Mesodermal cell (in vitro differentiated cells): ENCODE results near the gene EDARADD.

ENCODE experiments used
- H3K27ac ChIP-seq: 2 replicates; pipeline ENCODE4 v1.7.0; 2013; ENCODE audit warnings: mild to moderate bottlenecking, low read depth, low read length, moderate library complexity; ENCODE audit not compliant: severe bottlenecking
- H3K36me3 ChIP-seq: 2 replicates; pipeline ENCODE4 v1.7.1; 2013; ENCODE audit warnings: mild to moderate bottlenecking, low read length, moderate library complexity; ENCODE audit not compliant: control insufficient read depth, insufficient read depth
- H3K4me1 ChIP-seq: one replicate; pipeline ENCODE4 v1.7.1; 2013; ENCODE audit warnings: mild to moderate bottlenecking, low read length; ENCODE audit not compliant: insufficient read depth, control insufficient read depth, poor library complexity, severe bottlenecking
- H3K4me3 ChIP-seq: 2 replicates; pipeline ENCODE4 v1.7.0; 2013; ENCODE audit warnings: low read length, control low read depth, mild to moderate bottlenecking; ENCODE audit not compliant: insufficient read depth, poor library complexity, severe bottlenecking; ENCODE audit errors: extremely low read depth
- H3K9me3 ChIP-seq: 2 replicates; pipeline ENCODE4 v1.7.1; 2013; ENCODE audit warnings: mild to moderate bottlenecking, low read length, moderate library complexity; ENCODE audit not compliant: control insufficient read depth
- WGBS, 2 experiments: methylation state at CpG; one replicate each; pipeline ENCODE4 v1.1.5; 2013; ENCODE audit warnings: missing lambda C conversion rate in 2 of 2; ENCODE audit not compliant: insufficient coverage in 2 of 2; 5-methylcytosine and 5-hydroxymethylcytosine counted together

The EDARADD gene

DNA sequence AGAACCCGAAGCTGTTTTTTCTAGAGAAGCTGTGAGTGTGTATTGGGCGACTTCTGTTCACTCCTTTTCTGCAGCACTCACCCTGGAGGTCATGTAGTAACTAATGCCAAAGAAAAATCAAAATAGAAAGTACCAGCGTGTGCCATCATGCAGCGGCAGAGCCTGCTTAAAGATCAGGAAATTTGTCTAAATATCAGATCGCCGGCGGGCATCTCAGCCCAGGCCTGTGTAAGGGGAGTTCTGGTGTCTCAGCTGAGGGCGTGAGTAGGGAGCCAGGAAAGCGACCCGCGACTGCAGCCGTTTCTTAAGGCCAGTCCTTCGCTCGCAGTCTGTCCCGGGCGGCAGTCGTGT, 768 bp downstream of the EDARADD start:
- H3K36me3 ChIP-seq: no peaks in the 10 kb centered on the region
- H3K27ac ChIP-seq: no peak overlapping the region
- no peaks in the 10 kb centered on the region for H3K9me3 ChIP-seq
- peak overlapping the region; percentile 69 for H3K4me3 ChIP-seq
- WGBS, 2 experiments: 0 to 3% methylated on average over 14 to 15 of the region's 17 CpGs
- H3K4me1 ChIP-seq: peaks cover 4% of the 10 kb centered on the region

DNA sequence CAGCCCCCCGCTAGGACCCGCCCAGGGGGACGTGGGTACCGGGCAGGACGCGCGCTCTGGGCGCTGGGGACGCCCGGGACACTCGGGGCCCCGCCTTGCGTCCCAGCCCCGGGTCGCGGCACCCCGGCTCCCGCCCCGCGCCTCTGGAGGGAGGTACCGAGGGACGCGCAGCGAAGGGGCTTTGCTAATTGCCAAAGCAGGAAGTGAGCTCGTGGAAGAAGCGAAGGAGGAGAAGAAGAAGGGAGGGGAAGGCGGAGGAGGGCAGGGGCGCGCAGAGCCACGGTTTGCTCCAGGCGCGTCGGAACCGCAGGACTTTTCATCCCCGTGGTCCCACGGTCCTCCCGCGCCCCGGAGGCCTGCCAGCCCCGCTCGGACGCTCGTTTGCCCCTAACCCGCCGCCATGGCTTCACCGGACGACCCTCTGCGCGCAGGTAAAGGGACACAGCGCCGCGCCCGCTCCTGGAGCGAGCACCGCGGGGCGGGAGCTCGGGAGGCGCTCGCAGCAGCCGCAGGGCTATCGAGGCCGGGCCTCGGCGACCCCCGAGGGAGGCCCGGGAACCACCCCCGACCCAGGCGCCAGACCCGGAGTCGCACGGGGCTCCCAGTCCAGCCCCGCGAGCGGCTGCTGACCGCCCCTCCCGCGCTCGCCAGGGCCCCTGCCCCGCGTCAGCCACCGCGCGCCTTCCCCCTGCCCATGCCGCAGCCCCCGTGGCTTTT, 1.3 kb downstream of the EDARADD start:
- H3K27ac ChIP-seq: no peak overlapping the region
- H3K9me3 ChIP-seq: no peaks in the 10 kb centered on the region
- no peaks in the 10 kb centered on the region for H3K36me3 ChIP-seq
- peaks cover 9% of the 10 kb centered on the region for H3K4me1 ChIP-seq
- 0 to 1% methylated on average over 48 to 83 of the region's 86 CpGs for WGBS, 2 experiments
- H3K4me3 ChIP-seq: peak overlapping the region; percentile 69

- Histone ChIP-seq H3K36me3 (no peaks in the 10 kb centered on the region), H3K4me3 (peak overlapping the region; percentile 69), H3K4me1 (peaks cover 10% of the 10 kb centered on the region), H3K27ac (no peak overlapping the region), H3K9me3 (no peaks in the 10 kb centered on the region)
- WGBS, 2 experiments: 29 to 44% methylated on average over 16 to 18 of the region's 24 CpGs
Measured at GRCh38 chr1:236395947-236396664, 2.0 kb downstream of the EDARADD start.

DNA sequence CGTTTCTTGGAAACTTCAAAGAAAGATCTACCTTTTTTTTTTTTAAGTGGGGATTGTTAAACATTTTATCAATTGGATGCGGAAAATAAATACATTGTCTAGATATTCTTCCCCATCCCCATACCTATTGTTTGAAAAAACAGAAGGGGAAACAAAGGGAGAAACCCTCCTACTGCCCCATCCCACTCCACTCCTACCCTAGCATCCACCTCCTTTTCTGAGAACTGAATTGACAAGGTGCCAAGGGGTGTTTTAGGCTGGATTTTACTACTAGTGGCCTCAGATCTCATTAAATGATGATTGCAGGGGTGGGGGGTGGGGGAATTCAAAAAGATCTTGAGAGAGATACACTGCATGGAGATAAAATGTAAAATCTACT, 2.6 kb downstream of the EDARADD start:
- no CpG with 5 or more reads among the region's 2 CpGs for WGBS, 2 experiments
- H3K36me3 ChIP-seq: no peaks in the 10 kb centered on the region
- H3K4me3 ChIP-seq: no peak overlapping the region
- no peak overlapping the region for H3K27ac ChIP-seq
- peaks cover 10% of the 10 kb centered on the region for H3K4me1 ChIP-seq
- no peaks in the 10 kb centered on the region for H3K9me3 ChIP-seq

DNA sequence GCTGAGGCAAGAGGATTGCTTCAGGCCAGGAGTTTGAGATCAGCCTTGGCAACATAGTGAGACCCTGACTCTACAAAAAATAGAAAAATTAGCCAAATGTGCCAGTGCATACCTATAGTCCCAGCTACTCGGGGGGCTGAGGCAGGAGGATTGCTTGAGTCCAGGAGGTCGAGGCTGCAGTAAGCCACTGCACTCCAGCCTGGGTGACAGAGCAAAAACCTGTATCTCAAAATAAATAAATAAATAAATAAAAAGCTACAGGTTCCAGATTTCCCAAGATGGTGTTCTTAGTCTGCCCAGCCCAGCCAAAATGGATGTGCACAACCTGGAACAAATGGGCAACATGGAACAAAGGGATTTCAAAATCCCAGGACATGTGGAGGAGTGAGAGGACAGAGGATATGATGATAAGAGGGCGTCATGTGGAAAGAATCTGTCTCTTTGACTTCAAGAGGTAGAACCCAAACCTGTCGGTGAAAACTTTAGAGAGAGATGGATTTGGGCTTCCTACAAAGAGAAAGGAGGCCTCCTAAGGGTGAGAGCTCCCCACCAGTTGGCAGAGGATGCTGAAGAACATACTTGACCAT, 3.2 kb downstream of the EDARADD start:
- Histone ChIP-seq H3K4me1 (peaks cover 10% of the 10 kb centered on the region), H3K4me3 (no peak overlapping the region), H3K9me3 (no peaks in the 10 kb centered on the region), H3K27ac (no peak overlapping the region), H3K36me3 (no peaks in the 10 kb centered on the region)
- 90 to 94% methylated on average over 2 to 3 of the region's 4 CpGs for WGBS, 2 experiments

GRCh38 chr1:236398538-236398937, 4.5 kb downstream of the EDARADD start:
- Histone ChIP-seq H3K4me1 (peaks cover 10% of the 10 kb centered on the region), H3K27ac (no peak overlapping the region), H3K9me3 (no peaks in the 10 kb centered on the region), H3K4me3 (no peak overlapping the region), H3K36me3 (no peaks in the 10 kb centered on the region)
- WGBS, 2 experiments: 82 to 93% methylated on average over 5 to 9 of the region's 10 CpGs

GRCh38 chr1:236400061-236400603, 6.0 kb downstream of the EDARADD start:
- Histone ChIP-seq H3K9me3 (no peaks in the 10 kb centered on the region), H3K27ac (no peak overlapping the region), H3K36me3 (no peaks in the 10 kb centered on the region), H3K4me3 (no peak overlapping the region), H3K4me1 (peaks cover 10% of the 10 kb centered on the region)
- WGBS, 2 experiments: 25% methylated on average over 8 of the region's 8 CpGs

- Histone ChIP-seq H3K9me3 (no peaks in the 10 kb centered on the region), H3K36me3 (no peaks in the 10 kb centered on the region), H3K4me3 (no peak overlapping the region), H3K4me1 (peaks cover 10% of the 10 kb centered on the region), H3K27ac (no peak overlapping the region)
- 93 to 94% methylated on average over 4 to 5 of the region's 7 CpGs for whole genome bisulfite sequencing, 2 experiments
Measured at GRCh38 chr1:236401698-236402097, 7.6 kb downstream of the EDARADD start.

GRCh38 chr1:236403905-236404696, 10.0 kb downstream of the EDARADD start:
- WGBS, 2 experiments: 78 to 81% methylated on average over 13 to 14 of the region's 18 CpGs
- Histone ChIP-seq H3K36me3 (no peaks in the 10 kb centered on the region), H3K4me3 (no peak overlapping the region), H3K9me3 (no peaks in the 10 kb centered on the region), H3K27ac (no peak overlapping the region), H3K4me1 (peaks cover 10% of the 10 kb centered on the region)

GRCh38 chr1:236407059-236407458, 13.0 kb downstream of the EDARADD start:
- Histone ChIP-seq H3K4me1 (no peaks in the 10 kb centered on the region), H3K36me3 (no peaks in the 10 kb centered on the region), H3K27ac (no peak overlapping the region), H3K9me3 (no peaks in the 10 kb centered on the region), H3K4me3 (no peak overlapping the region)
- WGBS, 2 experiments: 90 to 94% methylated on average over 4 to 5 of the region's 5 CpGs
